Naive B cell (primary cell): ENCODE measurements around the gene METTL16. TPM values are rescaled to one million over a fixed set of nuclear protein-coding genes. Genes with fewer than 3 reads are reported as not detected.
A peak's percentile ranks its signal among the peaks of the same experiment; 100 is the strongest.

Experiments
- ATAC-seq, 2 donors: fragments of 150-1000 bp; cut with Tn5 transposase; 2 replicates each; pipeline ENCODE4 v1.10.0; 2021; ENCODE audit warnings: low read depth in 2 of 2, mild to moderate bottlenecking in 2 of 2, moderate library complexity in 2 of 2
- DNase-seq: peaks from one replicate; pipeline ENCODE4 v3.0.0; 2022
- H3K27ac Mint-ChIP-seq, 6 donors: one replicate each; pipeline ENCODE4 v1.8.0; 2020 to 2022; ENCODE audit warnings: mild to moderate bottlenecking in 6 of 6, mixed read lengths in 6 of 6, moderate library complexity in 5 of 6, inconsistent platforms in 2 of 6
- H3K27me3 Mint-ChIP-seq, 3 donors: one replicate each; pipeline ENCODE4 v1.8.0; 2021 to 2022; ENCODE audit warnings: mixed read lengths in 3 of 3, mild to moderate bottlenecking in 1 of 3
- H3K36me3 Mint-ChIP-seq, 2 donors: one replicate each; pipeline ENCODE4 v1.8.0; 2020 to 2022; ENCODE audit warnings: mixed read lengths in 2 of 2, inconsistent platforms in 1 of 2, mild to moderate bottlenecking in 1 of 2
- H3K4me1 Mint-ChIP-seq, 3 donors: one replicate each; pipeline ENCODE4 v1.8.0; 2020 to 2022; ENCODE audit warnings: mixed read lengths in 3 of 3, inconsistent platforms in 1 of 3, mild to moderate bottlenecking in 1 of 3, moderate library complexity in 1 of 3
- H3K4me3 Mint-ChIP-seq, 8 donors: one replicate each; pipeline ENCODE4 v1.8.0; 2020 to 2022; ENCODE audit warnings: mild to moderate bottlenecking in 8 of 8, mixed read lengths in 8 of 8, moderate library complexity in 8 of 8, inconsistent platforms in 2 of 8
- H3K9me3 Mint-ChIP-seq, 7 donors: one replicate each; pipeline ENCODE4 v1.8.0; 2020 to 2022; ENCODE audit warnings: mixed read lengths in 7 of 7, mild to moderate bottlenecking in 5 of 7, inconsistent platforms in 2 of 7, moderate library complexity in 1 of 7
- polyA plus RNA-seq, 6 donors: library from polyadenylated mRNA; unstranded; fragments of 300-500 nt; fragmentation: Illumina TruSeq; gene quantifications; one replicate each; pipeline ENCODE4 v1.2.3, GENCODE V29; 2021; ENCODE audit warnings: low read depth in 6 of 6

Gene METTL16
- polyA plus RNA-seq, 6 donors from 2014 or later, result 11.9 to 34.3 (median 20.8) TPM

GRCh38 chr17:2414446-2415064 lies 97.1 kb downstream of the METTL16 start:
- Mint-ChIP-seq H3K4me3 (peak overlapping the region in 1 of 8 donors; percentile 52), H3K27me3 (no peaks in the 10 kb centered on the region)

GRCh38 chr17:2412561-2413021 lies 99.1 kb downstream of the METTL16 start:
- H3K4me3 Mint-ChIP-seq, result no peak overlapping the region
- peaks cover 0 to 7% of the 10 kb centered on the region in 2 donors for H3K36me3 Mint-ChIP-seq
- ATAC-seq, result no peak
- H3K9me3 Mint-ChIP-seq, result no peaks in the 10 kb centered on the region
- H3K27me3 Mint-ChIP-seq, result no peaks in the 10 kb centered on the region
- DNase-seq, result no peak
- peak overlapping the region in 1 of 6 donors; percentile 28 for H3K27ac Mint-ChIP-seq
- H3K4me1 Mint-ChIP-seq, result peaks cover 0 to 5% (median 0%) of the 10 kb centered on the region in 3 donors

More at GRCh38 chr17:2414446-2415064, 97.1 kb downstream of the METTL16 start:
- DNase-seq (no peak), ATAC-seq (no peak)
- H3K36me3 Mint-ChIP-seq, result peaks cover 0 to 7% of the 10 kb centered on the region in 2 donors
- peak overlapping the region in 1 of 6 donors; percentile 44 for H3K27ac Mint-ChIP-seq
- no peaks in the 10 kb centered on the region for H3K9me3 Mint-ChIP-seq
- H3K4me1 Mint-ChIP-seq, result peaks cover 0 to 5% (median 0%) of the 10 kb centered on the region in 3 donors

- H3K27me3 Mint-ChIP-seq, result no peaks in the 10 kb centered on the region
- H3K27ac Mint-ChIP-seq, result peak overlapping the region in 1 of 6 donors; percentile 82
- H3K4me1 Mint-ChIP-seq, result peaks cover 0 to 5% (median 0%) of the 10 kb centered on the region in 3 donors
- peak overlapping the region in 1 of 8 donors; percentile 73 for H3K4me3 Mint-ChIP-seq
- no peak for DNase-seq
- ATAC-seq, result no peak
- H3K9me3 Mint-ChIP-seq, result no peaks in the 10 kb centered on the region
- peaks cover 0 to 7% of the 10 kb centered on the region in 2 donors for H3K36me3 Mint-ChIP-seq
Measured at GRCh38 chr17:2410951-2411350, 100.7 kb downstream of the METTL16 start.

GRCh38 chr17:2406903-2407790 lies 104.5 kb downstream of the METTL16 start:
- no peak for DNase-seq
- Mint-ChIP-seq H3K27me3 (no peaks in the 10 kb centered on the region), H3K4me1 (peaks cover 6 to 14% (median 7%) of the 10 kb centered on the region in 3 donors), H3K36me3 (peaks cover 0 to 7% of the 10 kb centered on the region in 2 donors), H3K9me3 (no peaks in the 10 kb centered on the region), H3K27ac (peak overlapping the region in 1 of 6 donors; percentile 9), H3K4me3 (peak overlapping the region in 1 of 8 donors; percentile 33)
- no peak for ATAC-seq

- Mint-ChIP-seq H3K27ac (no peak overlapping the region), H3K9me3 (no peaks in the 10 kb centered on the region), H3K4me1 (peaks cover 6 to 18% (median 14%) of the 10 kb centered on the region in 3 donors), H3K4me3 (no peak overlapping the region), H3K27me3 (no peaks in the 10 kb centered on the region), H3K36me3 (peaks cover 0 to 7% of the 10 kb centered on the region in 2 donors)
- DNase-seq (no peak), ATAC-seq (no peak)
Measured at GRCh38 chr17:2406271-2406902, 105.3 kb downstream of the METTL16 start.

- peaks cover 6 to 18% (median 16%) of the 10 kb centered on the region in 3 donors for H3K4me1 Mint-ChIP-seq
- H3K27ac Mint-ChIP-seq, result peak overlapping the region in 1 of 6 donors; percentile 57
- no peaks in the 10 kb centered on the region for H3K27me3 Mint-ChIP-seq
- peak overlapping the region in 2 of 8 donors; percentile 40 to 61 for H3K4me3 Mint-ChIP-seq
- DNase-seq (no peak), ATAC-seq (no peak)
- no peaks in the 10 kb centered on the region for H3K36me3 Mint-ChIP-seq
- no peaks in the 10 kb centered on the region for H3K9me3 Mint-ChIP-seq
Measured at GRCh38 chr17:2405247-2405926, 106.3 kb downstream of the METTL16 start.

- Mint-ChIP-seq H3K4me3 (peak overlapping the region; percentile 22 to 99 (median 86)), H3K36me3 (no peaks in the 10 kb centered on the region), H3K4me1 (peaks cover 24 to 37% (median 33%) of the 10 kb centered on the region in 3 donors), H3K27ac (peak overlapping the region in 4 of 6 donors; percentile 67 to 98 (median 86)), H3K9me3 (no peaks in the 10 kb centered on the region), H3K27me3 (no peaks in the 10 kb centered on the region)
- no peak for ATAC-seq
- DNase-seq, result no peak
Measured at GRCh38 chr17:2403044-2403443, 108.6 kb downstream of the METTL16 start.

- ATAC-seq, result no peak
- no peak for DNase-seq
- H3K36me3 Mint-ChIP-seq, result no peaks in the 10 kb centered on the region
- H3K27me3 Mint-ChIP-seq, result no peaks in the 10 kb centered on the region
- H3K4me1 Mint-ChIP-seq, result peaks cover 29 to 42% (median 38%) of the 10 kb centered on the region in 3 donors
- peak overlapping the region; percentile 84 to 99 (median 89) for H3K4me3 Mint-ChIP-seq
- H3K27ac Mint-ChIP-seq, result peak overlapping the region; percentile 82 to 98 (median 92)
- no peaks in the 10 kb centered on the region for H3K9me3 Mint-ChIP-seq
Measured at GRCh38 chr17:2402544-2402943, 109.1 kb downstream of the METTL16 start.

- Mint-ChIP-seq H3K9me3 (no peaks in the 10 kb centered on the region), H3K27me3 (no peaks in the 10 kb centered on the region), H3K4me3 (peak overlapping the region; percentile 91 to 99 (median 98)), H3K27ac (peak overlapping the region; percentile 98 to 100 (median 100)), H3K36me3 (no peaks in the 10 kb centered on the region), H3K4me1 (peaks cover 38 to 51% (median 46%) of the 10 kb centered on the region in 3 donors)
- DNase-seq, result peak; percentile 99
- ATAC-seq, result peak; percentile 53 to 58
Measured at GRCh38 chr17:2401426-2402221, 110.1 kb downstream of the METTL16 start.

GRCh38 chr17:2400877-2401425 lies 110.7 kb downstream of the METTL16 start, which contains the start of gene MNT:
Gene MNT (minus strand): TSS chr17:2401060. CDS start chr17:2400712, 348 bp downstream.
- no peaks in the 10 kb centered on the region for H3K9me3 Mint-ChIP-seq
- H3K27me3 Mint-ChIP-seq, result no peaks in the 10 kb centered on the region
- peaks cover 45 to 58% (median 51%) of the 10 kb centered on the region in 3 donors for H3K4me1 Mint-ChIP-seq
- H3K4me3 Mint-ChIP-seq, result peak within 1 kb of the TSS; percentile 91 to 99 (median 98)
- DNase-seq, result peak; percentile 98
- no peaks in the 10 kb centered on the region for H3K36me3 Mint-ChIP-seq
- peak within 1 kb of the TSS; percentile 98 to 100 (median 100) for H3K27ac Mint-ChIP-seq
- ATAC-seq, result peak; percentile 42 to 49

GRCh38 chr17:2400474-2400866 lies 111.2 kb downstream of the METTL16 start:
- Mint-ChIP-seq H3K4me3 (peak overlapping the region; percentile 91 to 99 (median 98)), H3K36me3 (no peaks in the 10 kb centered on the region), H3K27ac (peak overlapping the region; percentile 98 to 100 (median 100)), H3K9me3 (no peaks in the 10 kb centered on the region), H3K27me3 (no peaks in the 10 kb centered on the region), H3K4me1 (peaks cover 44 to 62% (median 55%) of the 10 kb centered on the region in 3 donors)
- peak in 1 of 2 donors; percentile 4 for ATAC-seq
- DNase-seq, result peak; percentile 62
